Activated naive CD8-positive, alpha-beta T cell treated with anti-CD3 and anti-CD28 coated beads, Interleukin-2, amount 50 U/mL, for 24 hours (primary cell): ENCODE measurements around the gene EGFL8.
"Not testable (repeated sequence)": the region's sequence is repeated elsewhere in the genome, so short reads cannot be mapped to it uniquely, and the experiment has no call there.

Experiments used
- ATAC-seq: fragments of 150-1000 bp; cut with Tn5 transposase; one replicate; pipeline ENCODE4 v1.10.0; 2021
- DNase-seq: peaks from one replicate; pipeline ENCODE4 v3.0.0; 2021
- H3K27ac Mint-ChIP-seq: one replicate; pipeline ENCODE4 v1.8.0; 2021; ENCODE audit warnings: mild to moderate bottlenecking, mixed read lengths
- H3K27me3 Mint-ChIP-seq: one replicate; pipeline ENCODE4 v1.8.0; 2021; ENCODE audit warnings: mixed read lengths
- H3K36me3 Mint-ChIP-seq: one replicate; pipeline ENCODE4 v1.8.0; 2021; ENCODE audit warnings: low read depth, mixed read lengths
- H3K4me1 Mint-ChIP-seq: one replicate; pipeline ENCODE4 v1.8.0; 2021; ENCODE audit warnings: mixed read lengths
- H3K4me3 Mint-ChIP-seq: one replicate; pipeline ENCODE4 v1.8.0; 2021; ENCODE audit warnings: mild to moderate bottlenecking, moderate library complexity, mixed read lengths
- H3K9me3 Mint-ChIP-seq: one replicate; pipeline ENCODE4 v1.8.0; 2021; ENCODE audit warnings: mixed read lengths

Gene EGFL8

GRCh38 chr6:32190054-32190851, 25.9 kb downstream of the EGFL8 start, which contains the start of gene PBX2:
Gene PBX2, minus strand, starts transcription at chr6:32190202. Its CDS starts 287 bp downstream, at chr6:32189915.
- Mint-ChIP-seq H3K4me3 (peak within 1 kb of the TSS; percentile 88), H3K36me3 (peaks cover 29% of the 10 kb centered on the region), H3K9me3 (no peaks in the 10 kb centered on the region), H3K27ac (peak within 1 kb of the TSS; percentile 94), H3K4me1 (peaks cover 77% of the 10 kb centered on the region), H3K27me3 (no peaks in the 10 kb centered on the region)
- ATAC-seq = peak; percentile 56
- DNase-seq = peak; percentile 87

- Mint-ChIP-seq H3K27ac (peak overlapping the region; percentile 94), H3K27me3 (no peaks in the 10 kb centered on the region), H3K4me1 (peaks cover 71% of the 10 kb centered on the region), H3K36me3 (peaks cover 22% of the 10 kb centered on the region), H3K9me3 (no peaks in the 10 kb centered on the region), H3K4me3 (peak overlapping the region; percentile 88)
- ATAC-seq (no peak), DNase-seq (no peak)
Observed at GRCh38 chr6:32190911-32191677, 26.7 kb downstream of the EGFL8 start.

GRCh38 chr6:32191696-32192607, 27.6 kb downstream of the EGFL8 start:
- Mint-ChIP-seq H3K4me1 (peaks cover 70% of the 10 kb centered on the region), H3K9me3 (no peaks in the 10 kb centered on the region), H3K27me3 (no peaks in the 10 kb centered on the region), H3K4me3 (peak overlapping the region; percentile 88), H3K27ac (peak overlapping the region; percentile 94), H3K36me3 (peaks cover 13% of the 10 kb centered on the region)
- ATAC-seq (no peak), DNase-seq (no peak)

- Mint-ChIP-seq H3K4me1 (peaks cover 65% of the 10 kb centered on the region), H3K9me3 (no peaks in the 10 kb centered on the region), H3K27ac (peak within 1 kb of the TSS; percentile 94), H3K27me3 (no peaks in the 10 kb centered on the region), H3K4me3 (peak within 1 kb of the TSS; percentile 88), H3K36me3 (peaks cover 8% of the 10 kb centered on the region)
- no peak for ATAC-seq
- peak; percentile 57 for DNase-seq
Observed at GRCh38 chr6:32192608-32193039, 28.2 kb downstream of the EGFL8 start, which contains the start of gene GPSM3. Gene GPSM3, minus strand, starts transcription at chr6:32192643. Its CDS starts 130 bp downstream, at chr6:32192513.

- not testable (repeated sequence) for ATAC-seq, DNase-seq, H3K9me3 Mint-ChIP-seq, H3K27me3 Mint-ChIP-seq, H3K36me3 Mint-ChIP-seq
- H3K4me3 Mint-ChIP-seq = peak overlapping the region; percentile 88
- H3K27ac Mint-ChIP-seq = peak overlapping the region; percentile 94
- H3K4me1 Mint-ChIP-seq = peaks cover 60% of the 10 kb centered on the region
Observed at GRCh38 chr6:32193096-32193495, 28.7 kb downstream of the EGFL8 start.

- H3K27ac Mint-ChIP-seq = peak overlapping the region; percentile 93
- ATAC-seq = no peak
- peaks cover 49% of the 10 kb centered on the region for H3K4me1 Mint-ChIP-seq
Observed at GRCh38 chr6:32194388-32194787, 30.0 kb downstream of the EGFL8 start.

GRCh38 chr6:32194825-32195651, 30.6 kb downstream of the EGFL8 start:
- Mint-ChIP-seq H3K4me3 (peak overlapping the region; percentile 93), H3K27me3 (no peaks in the 10 kb centered on the region), H3K36me3 (peaks cover 1% of the 10 kb centered on the region), H3K27ac (peak overlapping the region; percentile 93), H3K4me1 (peaks cover 49% of the 10 kb centered on the region), H3K9me3 (no peaks in the 10 kb centered on the region)
- peak; percentile 41 for DNase-seq
- no peak for ATAC-seq

More at GRCh38 chr6:32194388-32194787, 30.0 kb downstream of the EGFL8 start:
- Mint-ChIP-seq H3K4me3 (peak overlapping the region; percentile 93), H3K27me3 (no peaks in the 10 kb centered on the region), H3K9me3 (no peaks in the 10 kb centered on the region), H3K36me3 (peaks cover 1% of the 10 kb centered on the region)
- DNase-seq = no peak

GRCh38 chr6:32195652-32195901, 31.2 kb downstream of the EGFL8 start:
- Mint-ChIP-seq H3K27me3 (no peaks in the 10 kb centered on the region), H3K9me3 (no peaks in the 10 kb centered on the region), H3K4me1 (peaks cover 47% of the 10 kb centered on the region), H3K4me3 (peak overlapping the region; percentile 93), H3K27ac (peak overlapping the region; percentile 93), H3K36me3 (peaks cover 1% of the 10 kb centered on the region)
- ATAC-seq (peak; percentile 90), DNase-seq (peak; percentile 100)

- peak overlapping the region; percentile 97 for H3K27ac Mint-ChIP-seq
- no peaks in the 10 kb centered on the region for H3K27me3 Mint-ChIP-seq
- H3K36me3 Mint-ChIP-seq = no peaks in the 10 kb centered on the region
- peaks cover 44% of the 10 kb centered on the region for H3K4me1 Mint-ChIP-seq
- peak overlapping the region; percentile 93 for H3K4me3 Mint-ChIP-seq
- H3K9me3 Mint-ChIP-seq = no peaks in the 10 kb centered on the region
- peak; percentile 88 for ATAC-seq
- DNase-seq = peak; percentile 83
Observed at GRCh38 chr6:32195902-32196681, 31.7 kb downstream of the EGFL8 start.

GRCh38 chr6:32196682-32197616, 32.6 kb downstream of the EGFL8 start:
- DNase-seq (no peak), ATAC-seq (no peak)
- Mint-ChIP-seq H3K4me1 (peaks cover 37% of the 10 kb centered on the region), H3K4me3 (peak overlapping the region; percentile 93), H3K27me3 (no peaks in the 10 kb centered on the region), H3K27ac (peak overlapping the region; percentile 97), H3K36me3 (no peaks in the 10 kb centered on the region), H3K9me3 (no peaks in the 10 kb centered on the region)

- H3K27ac Mint-ChIP-seq = no peak overlapping the region
- no peaks in the 10 kb centered on the region for H3K9me3 Mint-ChIP-seq
- peaks cover 30% of the 10 kb centered on the region for H3K4me1 Mint-ChIP-seq
- ATAC-seq (no peak), DNase-seq (no peak)
- H3K36me3 Mint-ChIP-seq = no peaks in the 10 kb centered on the region
- H3K27me3 Mint-ChIP-seq = no peaks in the 10 kb centered on the region
- H3K4me3 Mint-ChIP-seq = no peak overlapping the region
Observed at GRCh38 chr6:32198345-32198696, 33.9 kb downstream of the EGFL8 start.

GRCh38 chr6:32198866-32199265, 34.5 kb downstream of the EGFL8 start:
- no peak overlapping the region for H3K4me3 Mint-ChIP-seq
- peaks cover 24% of the 10 kb centered on the region for H3K4me1 Mint-ChIP-seq
- H3K9me3 Mint-ChIP-seq = no peaks in the 10 kb centered on the region
- H3K27ac Mint-ChIP-seq = no peak overlapping the region
- no peak for DNase-seq
- no peaks in the 10 kb centered on the region for H3K36me3 Mint-ChIP-seq
- no peaks in the 10 kb centered on the region for H3K27me3 Mint-ChIP-seq
- ATAC-seq = no peak
